NCI-H2227 (cell line): ENCODE measurements around the gene PPT1.

Source experiments
- DNase-seq: peaks from one replicate; lab custom pipeline; 2025; ENCODE audit not compliant: unreplicated experiment; lab: John Stamatoyannopoulos, UW

The PPT1 gene

GRCh38 chr1:40032240-40032891, 64.7 kb downstream of the PPT1 start:
- DNase-seq, result peak; percentile 66

- no peak for DNase-seq
Measured at GRCh38 chr1:40030528-40031135, 66.4 kb downstream of the PPT1 start.

- no peak for DNase-seq
Measured at GRCh38 chr1:40029608-40030007, 67.4 kb downstream of the PPT1 start.

GRCh38 chr1:40027647-40028046, 69.4 kb downstream of the PPT1 start:
- DNase-seq, result no peak

- DNase-seq, result no peak
Measured at GRCh38 chr1:40024671-40025070, 72.4 kb downstream of the PPT1 start.

GRCh38 chr1:40023379-40023944, 73.6 kb downstream of the PPT1 start:
- no peak for DNase-seq
